Stimulated activated CD8-positive, alpha-beta memory T cell treated with anti-CD3 and anti-CD28 coated beads, Interleukin-12 subunit alpha, Interleukin-12 subunit beta, amount 100 ng/mL, for 1 hour (primary cell): ENCODE results near the gene TNP2.
"Not testable (repeated sequence)": the region's sequence is repeated elsewhere in the genome, so short reads cannot be mapped to it uniquely, and the experiment has no call there.

Experiments
- DNase-seq: peaks from one replicate; pipeline ENCODE4 v3.0.0-alpha.2; 2020; ENCODE audit warnings: low read depth

The TNP2 gene

GRCh38 chr16:11300560-11300892, 31.4 kb upstream of the TNP2 start:
- DNase-seq = no peak

DNA sequence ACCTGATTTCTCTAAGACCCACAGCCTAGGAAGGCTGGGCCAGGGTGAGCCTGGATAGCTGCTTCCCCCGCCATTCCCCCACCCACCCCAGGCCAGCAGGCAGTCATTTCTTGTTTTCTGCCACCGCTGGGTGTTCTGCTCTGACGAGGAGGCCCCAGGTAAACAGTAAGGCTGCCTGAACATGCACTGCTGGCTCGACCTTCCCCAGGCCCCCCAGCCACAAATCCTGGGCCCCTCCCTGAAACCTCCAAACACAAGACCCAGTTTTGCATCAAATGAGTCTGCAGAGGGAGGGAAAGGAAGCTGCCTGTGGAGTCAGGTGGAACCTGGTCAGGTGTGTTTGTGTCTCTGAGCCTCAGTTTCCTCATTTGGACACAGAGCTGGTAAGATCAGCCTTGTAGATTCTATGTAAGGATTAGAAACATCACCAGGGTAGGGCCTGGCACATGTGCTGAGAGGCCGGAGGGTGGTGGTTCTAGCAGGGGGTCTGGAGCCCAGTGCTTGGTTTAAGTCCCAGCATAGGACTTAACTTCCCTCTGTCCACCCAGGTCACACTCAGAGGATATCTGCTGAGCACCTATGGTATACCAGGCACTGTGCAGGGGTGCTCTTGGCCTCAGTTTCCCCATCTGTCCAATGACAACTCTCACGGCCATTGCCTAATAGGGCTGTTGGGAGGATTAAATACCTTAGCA, 30.9 kb upstream of the TNP2 start:
- no peak for DNase-seq

- not testable (repeated sequence) for DNase-seq
These were observed 29.9 kb upstream of the TNP2 start for GRCh38 chr16:11298950-11299547.

DNA sequence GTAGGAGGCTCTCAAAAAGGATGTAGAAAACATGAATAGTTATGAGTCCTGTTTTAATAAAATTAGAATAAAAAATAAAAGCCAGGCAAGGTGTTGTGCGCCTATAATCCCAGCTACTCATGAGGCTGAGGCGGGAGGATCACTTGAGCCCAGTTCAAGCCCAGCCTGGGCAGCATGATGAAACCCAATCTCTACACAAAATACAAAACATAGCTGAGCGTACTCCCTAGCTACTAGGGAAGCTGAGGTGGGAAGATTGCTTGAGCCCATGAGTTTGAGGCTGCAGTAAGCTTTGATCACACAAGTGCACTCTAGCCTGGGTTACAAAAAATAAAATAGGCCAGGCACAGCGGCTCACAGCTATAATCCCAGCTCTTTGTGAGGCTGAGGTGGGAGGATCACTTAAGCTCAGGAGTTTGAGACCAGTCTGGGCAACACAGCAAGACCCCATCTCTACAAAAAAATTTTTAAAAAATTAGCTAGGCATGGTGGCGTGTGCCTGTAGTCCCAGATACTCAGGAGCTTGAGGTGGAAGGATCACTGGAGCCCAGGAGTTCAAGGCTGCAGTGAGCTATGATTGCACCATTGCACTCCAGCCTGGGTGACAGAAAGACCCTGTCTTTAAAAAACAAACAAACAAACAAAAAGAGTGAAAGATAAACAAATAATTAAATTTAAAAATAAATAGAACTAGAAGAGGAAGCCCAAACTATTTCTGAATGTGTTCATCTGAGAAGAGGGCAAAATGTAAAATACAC, 29.2 kb upstream of the TNP2 start:
- no peak for DNase-seq

DNA sequence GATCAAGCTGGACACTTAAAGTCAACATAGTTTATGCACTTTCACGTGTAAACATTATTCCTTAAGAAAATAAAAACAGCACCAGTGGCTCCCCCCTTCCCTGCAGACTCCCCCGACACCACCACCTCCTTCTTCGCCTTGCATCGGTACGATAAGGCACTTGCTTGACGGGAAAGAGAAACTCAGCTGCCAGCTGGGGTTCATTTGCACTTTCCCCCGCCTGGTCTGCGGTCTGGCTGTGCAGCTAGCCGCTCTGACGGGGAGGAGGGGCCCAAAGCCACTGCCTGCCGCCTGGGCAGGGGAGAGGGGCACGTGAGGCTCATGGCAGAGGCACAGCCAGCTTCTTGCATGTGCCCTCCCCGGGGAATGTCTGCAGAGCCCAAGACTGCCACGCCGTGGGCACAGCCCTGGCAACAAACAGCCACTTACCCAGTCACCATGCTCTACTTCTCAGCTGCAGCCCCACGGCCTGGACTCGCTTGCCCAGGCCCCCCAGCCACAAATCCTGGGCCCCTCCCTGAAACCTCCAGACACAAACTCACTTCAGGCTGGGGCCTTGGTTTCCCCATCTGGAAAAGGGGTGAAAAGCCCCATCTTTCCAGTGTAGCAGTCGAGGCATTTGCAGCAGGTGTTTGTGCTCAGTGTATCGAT, 28.5 kb upstream of the TNP2 start:
- DNase-seq = peak; percentile 39

DNA sequence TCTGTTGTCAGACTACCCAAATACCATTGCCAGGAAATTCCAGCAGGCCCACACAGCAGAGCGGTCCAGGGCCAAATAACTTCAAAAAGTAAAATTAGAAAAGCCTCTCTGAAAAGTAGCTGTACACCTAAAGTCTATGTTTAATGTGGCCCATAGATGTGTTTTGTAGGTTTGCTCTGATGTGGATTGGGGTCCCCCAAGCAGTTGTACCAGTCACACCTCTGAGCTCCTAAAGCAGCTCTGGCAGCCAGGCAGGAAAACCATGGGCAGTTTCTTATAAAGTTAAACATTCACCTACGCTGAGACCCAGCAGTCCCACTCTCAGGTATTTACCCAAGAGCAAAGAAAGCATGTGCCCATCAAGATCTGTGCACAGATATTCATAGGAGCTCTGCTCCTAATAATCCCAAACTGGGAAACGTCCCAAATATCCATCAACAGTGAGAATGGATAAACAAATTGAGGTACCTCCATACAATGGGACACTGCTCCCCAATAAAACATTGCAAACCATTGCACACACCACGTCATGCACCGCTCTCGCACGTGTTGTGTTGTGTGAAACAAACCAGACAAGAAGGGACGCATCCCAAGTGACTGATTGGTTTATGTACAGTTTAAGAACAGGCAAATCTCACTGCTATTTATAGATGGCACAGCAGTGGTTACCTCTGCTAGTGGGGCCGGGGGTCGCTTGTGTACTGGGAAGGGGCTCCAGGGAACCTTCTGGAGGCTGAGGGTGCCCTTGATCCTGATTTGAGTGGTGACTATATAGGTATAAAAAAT, 27.8 kb upstream of the TNP2 start:
- DNase-seq = no peak

DNA sequence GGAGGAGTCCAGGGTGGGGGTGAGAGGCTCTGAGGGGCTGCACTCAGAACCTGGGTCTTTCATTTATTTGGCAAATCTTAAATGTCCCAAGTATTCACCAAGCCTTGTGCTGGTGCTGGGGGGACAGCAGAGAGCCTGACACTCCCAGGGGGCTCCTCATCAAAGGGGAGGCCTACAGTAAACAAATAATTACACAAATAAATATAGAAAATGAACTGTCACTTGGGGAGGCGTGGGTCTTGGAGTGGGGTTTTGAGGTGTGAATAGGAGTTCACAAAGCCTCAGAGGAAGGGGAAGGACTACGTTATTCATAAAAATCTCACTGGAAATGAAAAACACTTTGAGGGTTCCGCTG, 27.2 kb upstream of the TNP2 start:
- DNase-seq = no peak

- DNase-seq = no peak
These were observed 26.5 kb upstream of the TNP2 start for GRCh38 chr16:11295672-11296071.

DNA sequence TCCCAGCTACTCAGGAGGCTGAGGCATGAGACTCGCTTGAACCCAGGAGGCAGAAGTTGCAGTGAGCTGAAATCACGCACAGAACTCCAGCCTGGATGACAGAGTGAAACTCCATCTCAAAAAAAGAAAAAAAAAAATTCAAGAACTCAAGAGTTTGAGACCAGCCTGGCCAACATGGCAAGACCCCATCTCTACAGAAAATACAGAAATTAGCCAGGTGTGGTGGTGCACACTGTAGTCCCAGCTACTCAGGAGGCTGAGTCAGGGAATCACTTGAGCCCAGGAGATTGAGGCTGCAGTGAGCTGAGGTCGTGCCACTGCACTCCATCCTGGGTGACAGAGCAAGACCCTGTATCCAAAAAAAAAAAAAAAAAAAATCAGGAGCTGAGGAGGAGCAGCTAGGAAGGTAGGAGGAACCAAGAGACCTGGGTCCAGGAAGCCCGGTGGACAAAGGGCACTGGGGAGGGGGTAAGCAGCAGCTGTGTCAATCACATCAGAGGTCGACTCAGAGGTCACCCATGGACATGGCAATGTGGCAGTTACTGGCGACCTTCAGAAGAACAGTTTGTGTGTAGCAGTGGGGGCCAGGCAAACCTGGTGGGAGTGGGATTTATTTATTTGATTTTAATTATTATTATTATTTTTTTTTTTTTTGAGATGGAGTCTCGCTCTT, 23.1 kb upstream of the TNP2 start:
- DNase-seq = no peak

DNA sequence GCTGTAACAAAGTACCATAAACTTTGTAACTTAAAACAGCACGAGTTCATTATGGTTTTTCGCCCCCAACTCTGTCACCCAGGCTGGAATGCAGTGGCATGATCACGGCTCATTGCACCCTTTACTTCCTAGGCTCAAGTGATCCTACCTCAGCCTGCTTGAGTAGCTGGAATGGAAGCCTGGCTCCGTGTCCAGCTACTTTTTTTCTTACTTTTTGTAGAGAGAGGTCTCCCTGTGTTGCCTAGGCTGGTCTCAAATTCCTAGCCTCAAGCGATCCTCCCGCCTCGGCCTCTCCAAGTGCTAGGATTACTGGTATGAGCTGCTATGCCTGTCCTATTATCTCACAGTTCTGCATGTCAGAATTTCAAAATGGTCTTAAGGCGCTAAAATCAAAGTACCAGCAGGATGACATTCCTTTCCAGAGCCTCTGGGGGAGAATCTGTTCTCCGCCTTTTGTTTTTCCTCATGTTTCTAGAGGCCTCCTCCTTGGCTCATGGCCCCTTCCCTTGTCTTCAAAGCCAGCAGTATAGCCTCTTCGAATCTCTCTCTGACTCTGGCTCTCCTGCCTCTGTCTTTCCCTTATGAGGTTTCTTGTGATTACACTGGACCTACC, 22.1 kb upstream of the TNP2 start:
- DNase-seq = no peak

GRCh38 chr16:11290102-11290893, 21.2 kb upstream of the TNP2 start:
- no peak for DNase-seq

DNA sequence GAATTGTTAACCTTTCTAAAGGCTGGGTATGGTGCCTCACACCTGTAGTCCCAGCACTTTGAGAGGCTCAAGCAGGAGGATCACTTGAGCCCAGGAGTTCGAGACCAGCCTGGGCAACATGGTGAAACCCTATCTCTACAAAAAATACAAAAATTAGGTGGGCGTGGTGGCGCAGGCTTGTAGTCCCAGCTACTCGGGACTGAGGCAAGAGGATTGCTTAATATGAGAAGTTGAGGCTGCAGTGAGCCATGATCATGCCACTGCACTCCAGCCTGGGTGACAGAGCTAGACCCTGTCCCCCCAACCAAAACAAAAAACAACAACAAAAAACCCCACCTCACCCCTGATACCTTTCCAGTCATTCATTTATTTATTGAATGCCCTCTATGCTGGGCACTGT, 20.6 kb upstream of the TNP2 start:
- DNase-seq = not testable (repeated sequence)

DNA sequence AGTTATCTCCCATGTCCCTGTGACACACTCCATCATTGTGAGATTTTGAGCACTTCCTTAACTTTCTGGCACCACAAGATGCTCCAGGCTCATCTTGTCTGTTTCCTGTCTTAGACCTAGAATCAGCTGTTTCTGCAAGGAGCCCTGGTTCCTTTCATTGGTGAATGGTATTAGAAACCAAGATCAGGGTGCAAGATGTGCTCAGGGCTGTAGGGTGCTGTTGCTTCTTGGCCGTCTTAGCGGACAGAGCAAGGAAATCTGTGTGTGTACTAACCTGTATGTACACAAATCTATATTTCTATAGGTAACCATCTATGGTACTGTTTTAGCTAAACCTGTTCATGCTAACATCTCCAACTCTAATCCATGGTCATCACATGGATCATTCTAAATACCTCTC, 20.1 kb upstream of the TNP2 start:
- DNase-seq = no peak

DNA sequence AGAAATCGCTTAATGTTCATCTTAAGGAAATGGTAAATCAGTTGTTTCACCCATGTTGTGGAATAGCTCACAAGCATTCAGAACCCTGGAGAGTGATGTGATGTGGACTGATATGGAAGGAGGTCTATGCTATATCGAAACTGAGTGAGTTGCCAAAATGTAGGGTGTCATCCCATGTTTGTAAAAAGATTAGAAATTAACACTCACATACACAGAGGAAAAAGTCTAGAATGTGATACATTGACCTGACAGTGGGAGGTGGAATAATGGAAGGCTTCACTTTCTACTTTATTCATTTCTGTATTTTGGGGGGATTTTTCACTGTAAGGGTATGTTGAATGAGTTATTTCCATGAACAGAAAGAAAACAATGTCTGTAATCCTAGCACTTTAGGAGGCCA, 16.7 kb upstream of the TNP2 start:
- DNase-seq = no peak

- DNase-seq = no peak
These were observed 14.7 kb upstream of the TNP2 start for GRCh38 chr16:11283820-11284248.

DNA sequence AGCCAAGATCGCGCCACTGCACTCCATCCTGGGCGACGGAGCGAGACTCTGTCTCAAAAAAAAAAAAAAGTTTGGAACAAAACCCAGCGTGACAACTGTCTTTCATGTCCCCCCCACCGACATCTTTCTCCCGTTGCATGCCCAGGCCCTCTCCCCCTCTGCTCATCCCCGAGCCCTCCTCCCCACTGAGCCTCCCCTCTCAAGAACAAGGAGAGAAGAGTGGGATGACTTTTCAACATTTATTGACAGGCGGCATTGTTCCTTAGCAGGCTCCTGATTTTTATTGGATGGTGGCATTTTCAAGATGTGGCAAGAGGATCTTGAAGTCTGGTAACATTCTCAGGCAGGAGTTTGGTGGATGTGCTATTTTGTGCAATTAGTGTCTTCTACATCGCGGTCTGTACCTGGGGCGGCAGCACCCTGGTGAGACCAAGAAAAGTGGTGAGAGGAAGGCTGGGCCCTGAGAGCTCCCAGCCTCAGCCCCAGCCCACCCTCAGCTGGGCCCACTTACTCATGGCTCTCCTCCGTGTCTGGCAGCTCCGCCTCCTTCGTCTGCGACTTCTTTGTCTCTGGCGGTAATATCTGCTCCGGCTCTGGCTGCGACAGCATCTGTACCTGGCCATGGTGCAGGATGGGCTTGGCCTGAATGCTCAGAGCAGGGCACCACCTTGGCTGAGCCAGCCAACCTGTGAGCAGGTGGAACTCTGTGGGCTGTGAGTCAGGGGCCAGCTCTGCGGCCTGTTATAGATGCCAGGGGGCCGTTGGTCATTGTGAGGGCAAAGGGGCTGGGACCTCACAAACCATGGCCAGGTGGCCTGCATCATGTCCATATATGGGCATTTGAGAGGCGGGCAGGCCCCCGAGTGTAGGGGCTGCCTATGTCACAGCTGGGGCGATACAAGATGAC, 11.7 kb upstream of the TNP2 start, which contains the start of gene PRM1:
TSS of gene PRM1 (minus strand) at position 715 of the 907 bp plus-strand sequence. CDS start at position 623, 92 bp downstream.
- DNase-seq = no peak

GRCh38 chr16:11278681-11279628, 9.8 kb upstream of the TNP2 start:
- no peak for DNase-seq
